Fibroblast of skin of left quadriceps (primary cell): ENCODE measurements around the gene ROBO1.

ENCODE experiments used
- DNase-seq, 2 experiments: peaks; one replicate each; pipeline ENCODE4 v3.0.0-alpha.2; 2013; ENCODE audit warnings: low read depth in 2 of 2

Gene ROBO1

DNA sequence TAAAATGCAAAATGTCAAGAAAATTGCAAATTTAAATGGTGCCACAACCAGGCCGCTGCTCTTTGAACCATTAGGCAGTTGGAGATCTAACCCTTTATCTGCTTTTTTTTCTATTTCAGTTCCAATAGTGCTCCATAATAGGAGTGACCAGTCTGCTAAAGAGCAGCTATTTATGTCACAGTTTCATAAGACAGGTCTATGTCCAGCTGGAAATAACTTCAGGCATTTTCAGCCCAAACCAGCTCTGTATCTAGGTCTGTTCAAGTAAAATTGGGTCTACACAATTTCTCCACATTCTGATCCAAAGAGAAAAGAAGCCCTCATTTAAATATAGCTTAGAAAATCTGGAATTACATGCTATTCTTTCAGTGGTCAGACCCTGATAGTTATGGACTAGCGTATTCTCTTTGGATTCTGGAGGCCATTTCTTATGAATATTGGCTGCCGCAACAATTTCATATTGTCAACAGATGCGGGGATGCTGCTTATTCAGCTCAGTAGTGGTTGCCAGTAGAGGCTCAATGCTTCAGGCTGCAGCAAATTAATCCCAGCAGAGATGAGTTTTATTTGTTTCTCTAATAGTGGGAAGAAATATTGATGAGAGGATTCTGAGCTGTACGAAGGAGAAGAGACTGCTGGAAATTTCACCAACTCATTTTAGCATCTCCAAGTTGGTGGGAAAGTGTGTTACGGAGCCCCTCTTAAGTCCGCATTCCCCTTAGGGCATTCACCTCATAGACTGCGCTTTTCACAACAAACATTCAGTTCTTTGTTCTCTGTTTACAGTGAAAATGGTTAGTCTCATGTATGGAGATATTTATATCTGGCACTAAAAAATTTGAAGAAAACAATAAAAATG, 887.0 kb downstream of the ROBO1 start:
- no peak for DNase-seq

DNA sequence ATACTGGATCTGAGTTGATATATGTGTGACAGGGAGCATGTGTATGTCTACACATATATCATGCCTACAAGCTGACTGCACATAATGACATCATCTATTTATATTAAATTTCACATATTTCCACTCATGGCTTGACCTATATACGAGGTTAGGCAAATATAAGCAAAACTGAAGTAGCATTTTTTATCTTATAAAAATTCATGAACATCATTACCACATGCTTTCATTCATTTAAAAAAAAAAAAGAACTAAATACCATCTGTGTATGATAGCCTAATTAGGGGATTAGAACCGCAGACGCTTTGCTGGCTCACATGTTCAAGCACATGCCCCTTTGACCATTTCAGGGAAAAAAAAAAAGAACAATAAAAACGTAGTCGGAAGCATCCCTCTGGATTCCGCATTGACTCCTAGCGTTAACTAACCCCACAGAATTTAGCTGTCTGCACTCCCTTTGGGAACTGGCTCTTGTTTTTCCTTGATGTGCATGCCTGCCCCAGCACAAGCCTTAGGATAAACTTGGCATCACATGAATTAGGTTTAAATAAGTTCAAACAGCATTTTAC, 888.4 kb downstream of the ROBO1 start:
- no peak for DNase-seq

- DNase-seq = no peak
These were observed 889.0 kb downstream of the ROBO1 start for GRCh38 chr3:78878789-78879188.

DNA sequence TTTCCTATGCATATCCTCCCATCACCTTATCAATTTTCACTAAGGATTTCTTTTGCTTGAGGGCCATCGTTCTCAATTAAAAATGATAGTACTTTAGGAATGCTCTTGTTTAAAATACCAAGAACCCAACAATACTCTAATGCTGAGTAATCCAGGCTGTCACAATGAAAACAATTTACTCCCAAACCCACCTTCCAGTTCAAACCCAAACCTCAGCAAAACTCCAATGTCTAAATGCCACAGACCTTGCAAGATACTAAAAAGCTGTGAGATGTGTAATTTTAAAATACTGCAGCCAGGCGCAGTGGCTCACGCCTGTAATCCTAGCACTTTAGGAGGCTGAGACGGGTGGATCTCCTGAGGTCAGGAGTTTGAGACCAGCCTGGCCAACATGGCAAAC, 889.8 kb downstream of the ROBO1 start:
- DNase-seq = no peak

GRCh38 chr3:78875851-78876250, 891.9 kb downstream of the ROBO1 start:
- DNase-seq = no peak

DNA sequence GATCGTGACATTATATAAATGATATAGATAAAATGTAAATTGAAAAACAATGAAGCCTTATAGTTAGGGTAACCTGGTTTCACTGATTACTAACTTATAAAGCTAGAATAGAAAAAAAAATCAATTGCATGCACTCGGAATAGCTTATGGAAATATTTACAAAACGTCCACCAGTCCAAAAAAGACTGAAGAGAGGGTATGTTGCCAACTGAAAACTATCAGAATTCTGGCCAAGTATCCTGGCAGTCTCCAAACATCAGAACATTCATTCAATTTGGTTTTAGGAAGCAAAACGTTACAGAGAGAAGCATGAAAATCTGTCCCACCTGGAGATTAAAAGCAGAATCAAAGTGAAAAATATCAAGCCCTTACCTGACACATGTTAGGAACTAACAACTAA, 892.4 kb downstream of the ROBO1 start:
- DNase-seq = no peak

DNA sequence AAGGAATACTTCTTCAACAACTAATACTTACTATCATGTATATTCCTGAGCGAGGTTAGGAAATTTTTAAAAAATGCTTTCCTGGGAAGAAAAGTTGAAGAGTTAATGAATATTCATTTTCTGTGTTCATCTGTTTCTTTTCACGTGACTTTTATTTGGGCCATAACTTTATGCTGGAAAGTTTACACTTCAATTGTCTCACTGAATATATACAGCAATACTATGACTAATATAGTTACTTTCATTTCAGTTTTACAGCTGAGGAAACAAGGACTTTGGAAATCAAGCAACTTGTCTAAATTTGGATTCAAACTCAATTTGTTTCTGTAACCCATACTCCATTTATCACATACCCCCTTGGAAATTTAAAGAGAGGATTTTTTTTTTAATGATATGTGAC, 894.2 kb downstream of the ROBO1 start:
- no peak for DNase-seq

GRCh38 chr3:78872195-78872594, 895.6 kb downstream of the ROBO1 start:
- DNase-seq = no peak

GRCh38 chr3:78871048-78871447, 896.8 kb downstream of the ROBO1 start:
- DNase-seq = no peak

GRCh38 chr3:78870484-78870883, 897.3 kb downstream of the ROBO1 start:
- DNase-seq = no peak

DNA sequence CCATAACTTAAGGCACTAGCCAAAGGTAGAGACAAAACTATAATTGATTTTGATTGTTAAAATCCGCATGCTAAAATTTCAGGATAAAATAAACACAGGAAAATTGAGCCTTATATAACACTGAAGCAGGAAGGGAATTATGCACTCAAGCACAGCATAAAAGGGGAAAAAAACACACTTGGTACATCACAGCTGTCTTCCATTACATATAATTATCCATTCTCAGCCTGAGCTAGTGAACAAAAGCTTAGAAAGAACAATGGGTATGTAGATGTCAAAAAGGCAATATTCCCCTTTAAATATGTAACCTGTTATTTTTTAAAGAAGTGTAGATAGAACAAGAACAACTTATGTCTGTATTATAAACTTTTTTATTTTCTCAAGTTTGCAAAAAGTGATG, 899.2 kb downstream of the ROBO1 start:
- DNase-seq = no peak

DNA sequence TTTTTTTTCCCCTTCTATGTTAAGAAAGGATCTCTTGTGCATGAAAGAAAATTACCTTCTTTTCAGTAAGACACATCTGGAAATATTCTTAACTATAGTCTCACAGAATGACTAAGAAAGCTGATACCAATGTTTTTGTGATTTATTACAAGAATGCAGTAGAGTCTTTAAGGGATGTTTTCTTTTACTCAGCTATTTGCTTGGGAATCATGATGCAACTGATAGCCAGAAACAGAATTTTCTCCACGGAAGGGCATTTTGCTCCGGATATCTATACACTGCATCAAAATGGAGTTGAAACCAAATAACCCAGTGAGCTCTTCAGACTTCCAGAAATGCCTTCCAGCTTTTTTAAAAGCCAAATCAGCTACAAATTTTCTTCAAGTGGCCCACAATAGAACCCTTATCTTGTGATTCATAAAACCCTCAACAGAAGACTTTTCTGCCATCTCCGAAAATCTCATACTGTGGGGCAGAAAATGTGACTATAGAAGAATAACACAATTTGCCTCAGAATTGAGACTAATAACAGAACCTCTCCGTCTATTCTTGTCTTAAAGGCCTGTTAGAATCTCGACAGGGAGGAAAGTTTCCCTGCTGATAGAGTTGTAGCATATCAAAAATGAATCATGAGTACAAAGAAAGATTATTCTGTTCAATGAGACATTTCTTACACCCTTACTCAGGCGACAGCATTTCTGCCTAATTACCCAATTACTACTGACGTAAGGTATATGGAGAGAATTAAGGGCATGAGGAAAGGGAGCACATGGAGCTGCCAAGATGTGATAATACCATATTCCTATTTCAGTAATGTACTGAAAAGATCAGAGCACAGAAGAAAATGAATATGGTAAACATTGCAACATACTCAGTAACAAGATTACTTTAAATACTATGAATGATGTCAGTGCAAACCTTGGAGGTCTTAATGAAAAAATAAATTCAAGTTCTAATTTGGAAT, 900.1 kb downstream of the ROBO1 start:
- peak; percentile 59 to 69 for DNase-seq

DNA sequence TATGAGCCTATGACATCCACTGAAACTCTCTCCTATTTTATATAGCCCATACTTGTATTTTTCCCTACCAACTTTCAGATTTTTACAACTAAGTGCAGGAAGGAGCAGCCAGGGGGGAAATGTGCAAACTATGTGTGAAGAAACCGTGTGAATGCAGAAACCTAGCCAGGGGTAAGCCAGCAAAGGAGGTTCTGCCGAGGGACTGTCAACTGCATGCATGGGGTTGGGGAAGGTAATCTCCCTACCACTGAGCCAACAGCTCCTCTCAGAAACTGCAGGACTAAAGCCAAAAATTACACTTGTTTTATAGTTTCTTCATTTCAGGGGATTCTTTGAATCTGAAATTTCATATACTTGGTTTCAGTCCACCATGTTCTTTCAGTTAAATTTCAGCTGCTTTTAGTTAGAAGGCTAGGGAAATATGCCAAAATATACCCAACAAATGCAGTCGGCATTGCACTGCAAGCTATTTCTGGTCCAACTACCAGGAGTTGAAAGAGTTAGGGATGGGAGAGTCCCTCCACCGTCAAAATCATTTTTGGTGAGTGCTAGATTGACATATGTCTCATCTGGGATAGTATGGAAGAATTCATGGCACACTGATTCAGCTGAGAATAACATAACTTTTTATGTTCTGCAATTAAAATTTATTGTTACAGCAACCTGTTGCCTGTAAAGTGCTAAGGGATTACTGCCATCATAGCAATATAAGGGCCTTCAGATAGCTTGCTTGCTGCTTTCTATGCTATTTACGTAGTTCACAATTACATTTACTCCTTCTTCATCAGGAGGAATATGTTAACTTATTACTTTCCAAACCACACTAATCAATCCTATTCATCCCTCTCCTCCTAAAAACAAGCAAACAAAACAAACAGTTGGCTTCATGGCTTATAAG, 904.2 kb downstream of the ROBO1 start:
- DNase-seq = no peak

- DNase-seq = no peak
These were observed 906.6 kb downstream of the ROBO1 start for GRCh38 chr3:78861156-78861555.

- DNase-seq = no peak
These were observed 907.2 kb downstream of the ROBO1 start for GRCh38 chr3:78860567-78860966.

DNA sequence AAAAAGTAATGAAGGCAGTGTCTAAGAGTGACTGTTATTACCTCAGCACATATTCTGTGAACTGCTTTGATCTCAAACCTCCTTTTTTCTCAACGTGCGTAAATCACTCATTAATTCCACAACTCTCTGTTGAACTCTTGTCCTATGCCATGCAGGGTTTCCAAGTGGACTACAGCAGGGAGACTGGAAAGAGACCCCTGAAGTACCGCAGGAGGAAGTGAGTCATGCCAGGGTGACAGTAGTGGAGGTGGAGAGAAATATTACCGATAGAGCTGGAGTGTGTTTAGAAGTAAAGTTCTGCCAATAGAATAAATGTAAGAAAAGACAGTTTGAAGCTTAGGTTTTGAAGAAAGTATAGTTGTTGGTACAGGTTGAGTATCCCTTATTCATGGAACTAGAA, 908.9 kb downstream of the ROBO1 start:
- DNase-seq = no peak

DNA sequence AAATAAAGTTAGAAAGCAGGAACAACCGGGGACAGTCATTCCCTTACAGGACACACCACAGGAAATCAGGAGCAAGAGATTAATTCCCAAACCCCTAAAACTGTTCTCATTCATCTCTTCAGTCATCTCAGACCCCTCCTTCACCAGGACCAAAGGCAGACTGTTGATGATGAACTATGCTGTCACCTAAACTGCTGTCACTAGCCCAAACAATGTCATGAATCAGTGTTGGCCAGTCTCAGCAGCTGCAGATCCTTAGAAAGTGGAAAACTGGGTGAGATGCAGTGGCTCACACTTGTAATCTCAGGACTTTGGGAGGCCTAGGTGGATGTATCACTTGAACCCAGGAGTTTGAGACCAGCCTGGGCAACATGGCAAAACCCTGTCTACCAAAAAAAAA, 909.6 kb downstream of the ROBO1 start:
- no peak for DNase-seq

GRCh38 chr3:78857494-78858111, 910.2 kb downstream of the ROBO1 start:
- no peak for DNase-seq

- DNase-seq = no peak
These were observed 911.6 kb downstream of the ROBO1 start for GRCh38 chr3:78856164-78856563.

DNA sequence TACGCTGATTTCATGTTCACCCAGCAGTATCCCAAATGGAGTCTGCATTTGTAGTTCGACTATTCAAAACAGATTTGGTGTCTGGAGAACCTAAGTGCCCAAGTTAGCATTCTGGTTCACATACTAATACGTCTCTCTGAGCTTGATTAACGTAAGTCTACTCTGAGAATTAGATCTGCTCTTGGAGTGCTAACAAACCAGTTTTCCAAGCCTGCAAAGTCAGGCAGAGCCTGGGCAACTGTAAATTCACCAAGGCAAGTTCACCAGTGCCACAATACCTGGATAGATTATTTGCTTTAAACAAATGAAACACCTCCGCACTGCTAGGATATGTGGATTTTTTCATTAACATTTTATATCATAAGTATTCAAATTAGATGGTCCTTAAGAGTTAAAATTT, 912.6 kb downstream of the ROBO1 start:
- DNase-seq = no peak
